HEK293 (cell line): ENCODE measurements around the gene MBOAT2.
A peak's percentile ranks its signal among the peaks of the same experiment; 100 is the strongest.

Experiments used
- CTCF ChIP-seq: fragments of 450-650 bp; formaldehyde crosslinking; IDR thresholded peaks from 2 replicates; pipeline ENCODE4 v1.5.1; 2016; ENCODE audit warnings: missing biosample characterization, missing genetic modification characterization
- GLIS2 ChIP-seq: fragments of 450-650 bp; formaldehyde crosslinking; IDR thresholded peaks from 2 replicates; pipeline ENCODE4 v1.5.1; 2016; ENCODE audit warnings: missing biosample characterization, missing genetic modification characterization
- PRDM4 ChIP-seq: fragments of 450-650 bp; formaldehyde crosslinking; IDR thresholded peaks from 2 replicates; pipeline ENCODE4 v1.5.1; 2017; ENCODE audit warnings: missing biosample characterization, missing genetic modification characterization
- ZBTB17 ChIP-seq: fragments of 450-650 bp; formaldehyde crosslinking; IDR thresholded peaks from 2 replicates; pipeline ENCODE4 v1.5.1; 2016; ENCODE audit warnings: missing biosample characterization, missing genetic modification characterization
- ZBTB21 ChIP-seq: fragments of 450-650 bp; formaldehyde crosslinking; IDR thresholded peaks from 2 replicates; pipeline ENCODE4 v1.5.1; 2017; ENCODE audit warnings: missing biosample characterization, missing genetic modification characterization
- ZNF155 ChIP-seq: fragments of 450-650 bp; formaldehyde crosslinking; IDR thresholded peaks from 2 replicates; pipeline ENCODE4 v1.5.1; 2016; ENCODE audit warnings: missing biosample characterization, missing genetic modification characterization
- ZNF24 ChIP-seq: fragments of 450-650 bp; formaldehyde crosslinking; IDR thresholded peaks from 2 replicates; pipeline ENCODE4 v1.5.1; 2016; ENCODE audit warnings: missing biosample characterization, missing genetic modification characterization
- ZNF274 ChIP-seq, 2 experiments: fragments of 200-500 bp in 1 of 2; fragments of 450-650 bp in 1 of 2; sonication (Bioruptor generic) in 1 of 2; formaldehyde crosslinking in 1 of 2; IDR thresholded peaks; 2 replicates each; pipeline versions ENCODE4 v1.5.1 to v1.6.1; 2014 to 2016; ENCODE audit warnings: borderline replicate concordance in 1 of 2, inconsistent platforms in 1 of 2, low read length in 1 of 2, missing biosample characterization in 1 of 2, missing genetic modification characterization in 1 of 2
- ZNF280C ChIP-seq: fragments of 450-650 bp; formaldehyde crosslinking; IDR thresholded peaks from 2 replicates; pipeline ENCODE4 v1.5.1; 2016; ENCODE audit warnings: missing biosample characterization, missing genetic modification characterization
- ZNF449 ChIP-seq: fragments of 450-650 bp; formaldehyde crosslinking; IDR thresholded peaks from 2 replicates; pipeline ENCODE4 v1.5.1; 2017; ENCODE audit warnings: missing biosample characterization, mild to moderate bottlenecking, missing genetic modification characterization, moderate library complexity
- ZNF549 ChIP-seq: fragments of 450-650 bp; IDR thresholded peaks from 2 replicates; pipeline ENCODE4 v1.5.1; 2018; ENCODE audit warnings: missing biosample characterization, missing genetic modification characterization, mild to moderate bottlenecking, inconsistent platforms, moderate library complexity
- ZNF785 ChIP-seq: fragments of 450-650 bp; formaldehyde crosslinking; IDR thresholded peaks from 2 replicates; pipeline ENCODE4 v1.5.1; 2016; ENCODE audit warnings: missing biosample characterization, missing genetic modification characterization
- ZSCAN4 ChIP-seq: fragments of 450-650 bp; formaldehyde crosslinking; IDR thresholded peaks from 2 replicates; pipeline ENCODE4 v1.5.1; 2017; ENCODE audit warnings: missing biosample characterization, missing genetic modification characterization

- TF ChIP-seq CTCF (tag by site-specific recombination) (no peak), ZNF785 (tag by site-specific recombination) (no peak), ZNF449 (tag by site-specific recombination) (no peak), ZBTB21 (no peak), ZNF155 (tag by site-specific recombination) (no peak), PRDM4 (no peak), ZNF274 (IDR thresholded peaks at IDR 0.05; ENCODE audit: low read length) (no peak), ZNF274 (tag by site-specific recombination; IDR thresholded peaks at IDR 0.05; ENCODE audit: borderline replicate concordance) (no peak), GLIS2 (tag by site-specific recombination) (no peak), ZNF549 (tag by site-specific recombination) (no peak), ZNF24 (tag by site-specific recombination) (no peak), ZSCAN4 (tag by site-specific recombination) (no peak), ZBTB17 (0 out of 2 replicates have a peak, but pooled peaks have one; percentile 11), ZNF280C (tag by site-specific recombination) (no peak)
These were observed 26.2 kb upstream of the MBOAT2 start for GRCh38 chr2:9029721-9030120.
